ENCODE data around the gene SPDYA. TPM values are rescaled to one million over a fixed set of nuclear protein-coding genes. Genes with fewer than 3 reads are reported as not detected.

SPDYA gene
- total and polyA plus RNA-seq, 2 of the 13 experiments (the other 11 are each of a cell fraction or from before 2014, with no cell fraction given) = 0.32 to 0.75 TPM

DNA sequence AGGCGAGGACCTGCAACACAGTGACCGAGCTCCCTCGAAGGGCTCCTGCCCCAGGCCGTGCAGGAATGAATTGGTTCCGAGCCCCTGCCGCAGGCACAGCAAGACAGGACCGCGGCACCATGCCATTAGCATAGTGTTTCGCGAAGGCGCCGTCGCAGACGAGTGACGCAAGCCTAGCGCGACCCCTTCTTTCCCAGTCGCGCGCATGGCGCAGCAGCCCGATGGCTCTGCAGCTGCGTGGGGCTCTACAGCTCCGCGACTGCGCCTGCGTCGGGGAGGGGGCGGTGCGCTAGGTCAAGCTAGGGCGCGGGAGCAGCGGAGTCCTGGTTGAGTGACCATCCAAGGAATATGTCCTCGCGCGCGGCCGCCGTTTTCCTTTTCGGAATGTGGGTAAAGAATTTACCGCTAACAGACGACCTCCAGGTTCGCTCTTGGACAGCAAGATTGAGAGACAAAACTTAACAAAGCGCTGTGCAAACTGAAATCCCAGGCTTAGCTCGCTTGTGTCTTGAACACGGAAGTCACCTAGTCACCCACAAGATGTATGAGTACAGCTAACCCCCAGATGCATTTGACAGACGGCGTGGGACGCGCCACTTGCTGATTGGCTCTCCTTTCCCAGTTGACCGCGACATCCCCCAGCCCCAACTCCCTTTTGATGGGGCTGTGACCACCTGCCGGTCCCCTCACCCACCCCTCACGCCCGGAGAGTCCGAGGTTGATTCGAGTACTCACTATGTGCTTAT, 59.7 kb downstream of the SPDYA start, which contains the start of gene TRMT61B (continued):
- no peak for TF ChIP-seq JUN (CRISPR knock-in tag; IDR thresholded peaks at IDR 0.05)
- TF ChIP-seq ZBED4 (CRISPR knock-in tag; IDR thresholded peaks at IDR 0.05; ENCODE audit: borderline replicate concordance) = peak; percentile 86
- peak; percentile 80; the same call in 1 of the 2 replicates for TF ChIP-seq FOXJ3 (CRISPR knock-in tag; IDR thresholded peaks at IDR 0.05; ENCODE audit: borderline replicate concordance)
- TF ChIP-seq, protein P1, sequence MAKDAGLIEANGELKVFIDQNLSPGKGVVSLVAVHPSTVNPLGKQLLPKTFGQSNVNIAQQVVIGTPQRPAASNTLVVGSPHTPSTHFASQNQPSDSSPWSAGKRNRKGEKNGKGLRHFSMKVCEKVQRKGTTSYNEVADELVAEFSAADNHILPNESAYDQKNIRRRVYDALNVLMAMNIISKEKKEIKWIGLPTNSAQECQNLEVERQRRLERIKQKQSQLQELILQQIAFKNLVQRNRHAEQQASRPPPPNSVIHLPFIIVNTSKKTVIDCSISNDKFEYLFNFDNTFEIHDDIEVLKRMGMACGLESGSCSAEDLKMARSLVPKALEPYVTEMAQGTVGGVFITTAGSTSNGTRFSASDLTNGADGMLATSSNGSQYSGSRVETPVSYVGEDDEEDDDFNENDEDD (CRISPR knock-in tag; IDR thresholded peaks at IDR 0.05; ENCODE audit: borderline replicate concordance) = peak; percentile 97
- no peak for TF ChIP-seq AKAP8 (CRISPR knock-in tag; IDR thresholded peaks at IDR 0.05)
- TF ChIP-seq XBP1 (CRISPR knock-in tag; IDR thresholded peaks at IDR 0.05) = no peak
- peak; percentile 72; the same call in 1 of the 2 replicates for TF ChIP-seq ZNF138 (CRISPR knock-in tag; IDR thresholded peaks at IDR 0.05; ENCODE audit: low read depth)
- TF ChIP-seq ZNF652 (CRISPR knock-in tag; IDR thresholded peaks at IDR 0.05; ENCODE audit: borderline replicate concordance, low read depth) = peak; percentile 65; the same call in 1 of the 2 replicates
- TF ChIP-seq ZNF280B (CRISPR knock-in tag; IDR thresholded peaks at IDR 0.05; ENCODE audit: borderline replicate concordance) = peak; percentile 87
- TF ChIP-seq RAD21 (CRISPR knock-in tag; IDR thresholded peaks at IDR 0.05) = 0 out of 2 replicates have a peak, but pooled peaks have one; percentile 57
- TF ChIP-seq ERF (CRISPR knock-in tag; IDR thresholded peaks at IDR 0.05) = peak; percentile 99
- peak; percentile 93 for TF ChIP-seq SALL1 (CRISPR knock-in tag; IDR thresholded peaks at IDR 0.05)
- peak; percentile 94; the same call in 1 of the 2 replicates for TF ChIP-seq ZNF839 (CRISPR knock-in tag; IDR thresholded peaks at IDR 0.05; ENCODE audit: borderline replicate concordance)
- peak; percentile 95 for TF ChIP-seq POLR2G (IDR thresholded peaks at IDR 0.05; ENCODE audit: low read depth, low read length)
- TF ChIP-seq ZNF180 (CRISPR knock-in tag; IDR thresholded peaks at IDR 0.05; ENCODE audit: borderline replicate concordance, low read depth) = peak; percentile 82; the same call in 1 of the 2 replicates
- TF ChIP-seq SNAPC2 (CRISPR knock-in tag; IDR thresholded peaks at IDR 0.05) = no peak
- TF ChIP-seq ZIK1 (CRISPR knock-in tag; IDR thresholded peaks at IDR 0.05; ENCODE audit: borderline replicate concordance, low read depth) = peak; percentile 98

Data from HepG2 (cell line).